Parietal lobe (tissue), 1 donor: ENCODE results near the gene PSMA7. TPM values are rescaled to one million over a fixed set of nuclear protein-coding genes. Genes with fewer than 3 reads are reported as not detected.

Source experiments
- total RNA-seq: library from RNA; depleted of rRNA; stranded (reverse); fragments of >200 nt; gene quantifications from one replicate; pipeline ENCODE4 v1.2.3, GENCODE V29; 2014

PSMA7 gene
- total RNA-seq: 102 TPM

GRCh38 chr20:62143081-62143956 lies at the start of gene PSMA7, which contains the start of gene SS18L1:
Gene PSMA7, minus strand, starts transcription at chr20:62143394. Its CDS starts 91 bp downstream, at chr20:62143303.
Gene SS18L1, plus strand, starts transcription at chr20:62143769. Its CDS starts 52 bp downstream, at chr20:62143821.

GRCh38 chr20:62182469-62183425 lies 39.6 kb upstream of the PSMA7 start, which contains the start of gene MTG2:
Gene MTG2, plus strand, starts transcription at chr20:62183028. Its CDS starts 10,393 bp downstream, at chr20:62193421.

DNA sequence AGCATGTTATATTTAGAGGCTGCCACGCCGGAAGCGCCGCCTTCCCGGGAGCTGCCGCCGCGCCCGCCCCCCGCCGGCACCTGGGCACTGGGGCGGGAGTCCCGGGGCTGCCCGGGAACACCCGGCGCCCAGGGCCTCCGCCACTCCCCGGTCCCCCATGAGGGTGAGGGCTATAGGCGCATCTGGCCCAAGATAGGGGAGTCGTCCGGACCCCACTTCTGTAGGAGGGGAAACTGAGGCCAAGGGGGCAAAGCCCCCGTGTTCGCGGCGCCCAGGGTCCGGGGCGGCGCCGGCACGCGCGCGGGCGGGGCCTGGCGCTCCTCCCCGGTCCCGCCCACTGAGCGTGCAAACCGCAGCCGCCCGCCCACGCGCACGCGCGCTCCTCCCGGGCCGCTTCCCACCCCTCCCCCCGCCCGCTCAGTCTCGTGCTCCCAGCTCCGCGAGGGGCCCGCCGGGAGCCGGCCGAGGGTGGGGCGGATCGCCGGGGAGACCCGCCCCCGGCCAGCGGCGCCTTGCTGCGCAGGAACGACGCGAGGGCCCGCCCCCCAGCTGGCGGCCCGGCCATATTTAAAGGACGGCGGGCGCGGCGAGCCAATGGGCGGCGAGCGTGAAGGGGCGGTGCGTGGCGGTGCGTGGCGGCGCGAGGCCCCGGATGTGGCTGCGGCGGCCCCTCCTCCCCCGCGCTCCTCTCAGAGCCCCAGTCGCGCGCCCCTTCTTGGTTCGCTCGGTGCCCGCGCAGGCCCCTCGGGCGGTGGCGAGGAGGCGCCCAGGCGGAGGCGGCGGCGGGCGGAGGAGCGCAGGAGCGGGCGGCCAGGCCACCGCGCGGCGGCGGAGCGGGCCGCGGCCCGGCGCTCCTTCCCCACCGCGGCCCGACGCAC lies 21.2 kb downstream of the PSMA7 start, which contains the start of gene LSM14B:
Gene LSM14B, plus strand, starts transcription at position 700 of the 878 bp plus-strand sequence. CDS start 192 bp downstream, outside the sequence.

Other genes starting within 250 kb of the PSMA7 start
- gene TAF4, start 77.5 kb downstream of the PSMA7 start, total RNA-seq: 23.5 TPM
- 85.1 TPM for gene LSM14B, start 20.9 kb downstream of the PSMA7 start, total RNA-seq
- 98.3 TPM for gene SS18L1, start 375 bp upstream of the PSMA7 start, total RNA-seq
- gene MTG2, start 39.6 kb upstream of the PSMA7 start, total RNA-seq: 27.5 TPM
- gene HRH3, start 76.9 kb upstream of the PSMA7 start, total RNA-seq: 0.31 TPM
- gene OSBPL2, start 95.1 kb upstream of the PSMA7 start, total RNA-seq: 45.1 TPM
- 36.3 TPM for gene ADRM1, start 159.6 kb upstream of the PSMA7 start, total RNA-seq
- 44.4 TPM for gene LAMA5, start 223.9 kb upstream of the PSMA7 start, total RNA-seq
- 486 TPM for gene RPS21, start 243.7 kb upstream of the PSMA7 start, total RNA-seq